ENCODE results near the gene WNT3.

DNA sequence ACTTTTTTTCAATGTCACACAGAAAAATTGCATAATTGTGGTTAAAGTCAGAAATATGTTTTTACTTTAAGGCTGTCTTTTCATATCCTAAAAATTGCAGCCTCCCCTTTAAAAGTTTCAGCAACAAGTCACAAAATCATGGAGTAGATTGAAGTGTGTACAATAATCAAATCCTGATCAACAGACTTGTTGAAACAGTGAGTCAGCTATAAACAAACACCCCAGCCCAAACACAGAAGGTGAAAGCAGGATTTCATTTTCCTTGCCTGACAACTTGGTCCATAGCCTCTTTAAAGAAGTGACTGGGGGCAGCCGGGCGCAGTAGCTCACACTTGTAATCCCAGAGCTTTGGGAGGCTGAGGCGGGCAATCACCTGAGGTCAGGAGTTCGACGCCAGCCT lies 59.9 kb downstream of the WNT3 start:
- TF ChIP-seq EZH2 (IDR thresholded peaks at IDR 0.05; ENCODE audit: borderline replicate concordance, low read depth, low read length, severe bottlenecking) (no peak), GATA2 (IDR thresholded peaks at IDR 0.05; ENCODE audit: insufficient read depth, insufficient read length, low read depth, low read length) (no peak), POLR2AphosphoS5 (IDR thresholded peaks at IDR 0.05; ENCODE audit: insufficient read depth, low read depth, low read length) (no peak), MYC (IDR thresholded peaks at IDR 0.05; ENCODE audit: low read depth, low read length) (no peak), POLR2A (IDR thresholded peaks at IDR 0.05; ENCODE audit: low read depth, low read length) (no peak)
- TF ChIP-seq, protein P1, sequence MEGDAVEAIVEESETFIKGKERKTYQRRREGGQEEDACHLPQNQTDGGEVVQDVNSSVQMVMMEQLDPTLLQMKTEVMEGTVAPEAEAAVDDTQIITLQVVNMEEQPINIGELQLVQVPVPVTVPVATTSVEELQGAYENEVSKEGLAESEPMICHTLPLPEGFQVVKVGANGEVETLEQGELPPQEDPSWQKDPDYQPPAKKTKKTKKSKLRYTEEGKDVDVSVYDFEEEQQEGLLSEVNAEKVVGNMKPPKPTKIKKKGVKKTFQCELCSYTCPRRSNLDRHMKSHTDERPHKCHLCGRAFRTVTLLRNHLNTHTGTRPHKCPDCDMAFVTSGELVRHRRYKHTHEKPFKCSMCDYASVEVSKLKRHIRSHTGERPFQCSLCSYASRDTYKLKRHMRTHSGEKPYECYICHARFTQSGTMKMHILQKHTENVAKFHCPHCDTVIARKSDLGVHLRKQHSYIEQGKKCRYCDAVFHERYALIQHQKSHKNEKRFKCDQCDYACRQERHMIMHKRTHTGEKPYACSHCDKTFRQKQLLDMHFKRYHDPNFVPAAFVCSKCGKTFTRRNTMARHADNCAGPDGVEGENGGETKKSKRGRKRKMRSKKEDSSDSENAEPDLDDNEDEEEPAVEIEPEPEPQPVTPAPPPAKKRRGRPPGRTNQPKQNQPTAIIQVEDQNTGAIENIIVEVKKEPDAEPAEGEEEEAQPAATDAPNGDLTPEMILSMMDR (IDR thresholded peaks at IDR 0.05; ENCODE audit: extremely low read depth in 1 of 2, insufficient read depth in 1 of 2, low read depth in 1 of 2, low read length in 2 of 2): no peak

Data from endothelial cell of umbilical vein (primary cell).